Measurements from ENCODE around the gene TRIM50. TPM values are rescaled to one million over a fixed set of nuclear protein-coding genes. Genes with fewer than 3 reads are reported as not detected.

TRIM50 gene
- total and polyA plus RNA-seq, 2 of the 13 experiments (the other 11 are each of a cell fraction or from before 2014, with no cell fraction given), result 4.2 to 24.5 TPM

DNA sequence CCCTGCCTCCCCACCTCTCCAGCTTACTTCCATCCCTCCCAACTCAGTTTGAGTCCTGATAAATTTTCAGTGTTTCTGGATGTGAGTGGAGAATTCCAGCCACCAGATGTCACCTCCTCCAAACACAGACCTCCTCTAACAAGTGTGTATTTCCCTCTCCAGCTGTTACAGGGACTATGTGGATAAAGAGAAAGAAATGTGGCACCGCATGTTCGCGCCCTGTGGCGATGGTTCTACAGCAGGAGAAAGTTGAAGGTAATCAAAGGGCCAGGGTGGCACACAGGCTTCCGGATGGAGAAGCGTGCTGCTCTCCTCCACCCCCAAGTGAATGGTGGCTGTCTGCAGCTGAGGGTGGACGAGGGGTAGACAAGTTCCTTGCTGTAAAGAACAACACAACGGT is 14.8 kb upstream of the TRIM50 start (continued):
- TF ChIP-seq, protein P1, sequence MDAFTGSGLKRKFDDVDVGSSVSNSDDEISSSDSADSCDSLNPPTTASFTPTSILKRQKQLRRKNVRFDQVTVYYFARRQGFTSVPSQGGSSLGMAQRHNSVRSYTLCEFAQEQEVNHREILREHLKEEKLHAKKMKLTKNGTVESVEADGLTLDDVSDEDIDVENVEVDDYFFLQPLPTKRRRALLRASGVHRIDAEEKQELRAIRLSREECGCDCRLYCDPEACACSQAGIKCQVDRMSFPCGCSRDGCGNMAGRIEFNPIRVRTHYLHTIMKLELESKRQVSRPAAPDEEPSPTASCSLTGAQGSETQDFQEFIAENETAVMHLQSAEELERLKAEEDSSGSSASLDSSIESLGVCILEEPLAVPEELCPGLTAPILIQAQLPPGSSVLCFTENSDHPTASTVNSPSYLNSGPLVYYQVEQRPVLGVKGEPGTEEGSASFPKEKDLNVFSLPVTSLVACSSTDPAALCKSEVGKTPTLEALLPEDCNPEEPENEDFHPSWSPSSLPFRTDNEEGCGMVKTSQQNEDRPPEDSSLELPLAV (CRISPR knock-in tag; conservative IDR thresholded peaks at IDR 0.05; ENCODE audit: low read depth), result no peak
- TF ChIP-seq, protein P2, sequence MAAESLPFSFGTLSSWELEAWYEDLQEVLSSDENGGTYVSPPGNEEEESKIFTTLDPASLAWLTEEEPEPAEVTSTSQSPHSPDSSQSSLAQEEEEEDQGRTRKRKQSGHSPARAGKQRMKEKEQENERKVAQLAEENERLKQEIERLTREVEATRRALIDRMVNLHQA (CRISPR knock-in tag; IDR thresholded peaks at IDR 0.05), result no peak
- TF ChIP-seq, protein P3, sequence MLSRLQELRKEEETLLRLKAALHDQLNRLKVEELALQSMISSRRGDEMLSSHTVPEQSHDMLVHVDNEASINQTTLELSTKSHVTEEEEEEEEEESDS (CRISPR knock-in tag; IDR thresholded peaks at IDR 0.05; ENCODE audit: borderline replicate concordance), result no peak
- TF ChIP-seq NFE2L1 (CRISPR knock-in tag; IDR thresholded peaks at IDR 0.05; ENCODE audit: borderline replicate concordance), result no peak
- TF ChIP-seq SMC3 (IDR thresholded peaks at IDR 0.05; ENCODE audit: low read length), result peak; percentile 83
- no peak for TF ChIP-seq IKZF1 (IDR thresholded peaks at IDR 0.05)
- TF ChIP-seq ZNF766 (CRISPR knock-in tag; IDR thresholded peaks at IDR 0.05; ENCODE audit: borderline replicate concordance), result peak; percentile 42; the same call in 1 of the 2 replicates
- TF ChIP-seq ZNF660 (CRISPR knock-in tag; IDR thresholded peaks at IDR 0.05; ENCODE audit: borderline replicate concordance, low read depth), result no peak
- TF ChIP-seq KLF16 (CRISPR knock-in tag; IDR thresholded peaks at IDR 0.05), result peak in 1 of 2 experiments; percentile 43; a peak in 1 of 4 replicates
- no peak for TF ChIP-seq ZNF703 (CRISPR knock-in tag; IDR thresholded peaks at IDR 0.05; ENCODE audit: borderline replicate concordance)
- TF ChIP-seq, protein P4, sequence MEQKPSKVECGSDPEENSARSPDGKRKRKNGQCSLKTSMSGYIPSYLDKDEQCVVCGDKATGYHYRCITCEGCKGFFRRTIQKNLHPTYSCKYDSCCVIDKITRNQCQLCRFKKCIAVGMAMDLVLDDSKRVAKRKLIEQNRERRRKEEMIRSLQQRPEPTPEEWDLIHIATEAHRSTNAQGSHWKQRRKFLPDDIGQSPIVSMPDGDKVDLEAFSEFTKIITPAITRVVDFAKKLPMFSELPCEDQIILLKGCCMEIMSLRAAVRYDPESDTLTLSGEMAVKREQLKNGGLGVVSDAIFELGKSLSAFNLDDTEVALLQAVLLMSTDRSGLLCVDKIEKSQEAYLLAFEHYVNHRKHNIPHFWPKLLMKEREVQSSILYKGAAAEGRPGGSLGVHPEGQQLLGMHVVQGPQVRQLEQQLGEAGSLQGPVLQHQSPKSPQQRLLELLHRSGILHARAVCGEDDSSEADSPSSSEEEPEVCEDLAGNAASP (CRISPR knock-in tag; IDR thresholded peaks at IDR 0.05; ENCODE audit: borderline replicate concordance), result no peak
- TF ChIP-seq HNF4G (IDR thresholded peaks at IDR 0.05; ENCODE audit: borderline replicate concordance, low read depth, low read length), result no peak
- no peak for TF ChIP-seq HNF4G (CRISPR knock-in tag; IDR thresholded peaks at IDR 0.05; ENCODE audit: borderline replicate concordance, low read depth)
- TF ChIP-seq MED13 (CRISPR knock-in tag; IDR thresholded peaks at IDR 0.05), result no peak
- no peak for TF ChIP-seq SCMH1 (CRISPR knock-in tag; IDR thresholded peaks at IDR 0.05; ENCODE audit: borderline replicate concordance)
- TF ChIP-seq, protein P5, sequence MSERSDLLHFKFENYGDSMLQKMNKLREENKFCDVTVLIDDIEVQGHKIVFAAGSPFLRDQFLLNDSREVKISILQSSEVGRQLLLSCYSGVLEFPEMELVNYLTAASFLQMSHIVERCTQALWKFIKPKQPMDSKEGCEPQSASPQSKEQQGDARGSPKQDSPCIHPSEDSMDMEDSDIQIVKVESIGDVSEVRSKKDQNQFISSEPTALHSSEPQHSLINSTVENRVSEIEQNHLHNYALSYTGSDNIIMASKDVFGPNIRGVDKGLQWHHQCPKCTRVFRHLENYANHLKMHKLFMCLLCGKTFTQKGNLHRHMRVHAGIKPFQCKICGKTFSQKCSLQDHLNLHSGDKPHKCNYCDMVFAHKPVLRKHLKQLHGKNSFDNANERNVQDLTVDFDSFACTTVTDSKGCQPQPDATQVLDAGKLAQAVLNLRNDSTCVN (CRISPR knock-in tag; IDR thresholded peaks at IDR 0.05; ENCODE audit: borderline replicate concordance), result no peak
- no peak for TF ChIP-seq ZNF17 (CRISPR knock-in tag; IDR thresholded peaks at IDR 0.05)
- no peak for TF ChIP-seq PLRG1 (conservative IDR thresholded peaks at IDR 0.05)
- TF ChIP-seq ZBTB42 (CRISPR knock-in tag; IDR thresholded peaks at IDR 0.05), result no peak
- TF ChIP-seq NFYC (CRISPR knock-in tag; IDR thresholded peaks at IDR 0.05), result no peak
- TF ChIP-seq, protein P6, sequence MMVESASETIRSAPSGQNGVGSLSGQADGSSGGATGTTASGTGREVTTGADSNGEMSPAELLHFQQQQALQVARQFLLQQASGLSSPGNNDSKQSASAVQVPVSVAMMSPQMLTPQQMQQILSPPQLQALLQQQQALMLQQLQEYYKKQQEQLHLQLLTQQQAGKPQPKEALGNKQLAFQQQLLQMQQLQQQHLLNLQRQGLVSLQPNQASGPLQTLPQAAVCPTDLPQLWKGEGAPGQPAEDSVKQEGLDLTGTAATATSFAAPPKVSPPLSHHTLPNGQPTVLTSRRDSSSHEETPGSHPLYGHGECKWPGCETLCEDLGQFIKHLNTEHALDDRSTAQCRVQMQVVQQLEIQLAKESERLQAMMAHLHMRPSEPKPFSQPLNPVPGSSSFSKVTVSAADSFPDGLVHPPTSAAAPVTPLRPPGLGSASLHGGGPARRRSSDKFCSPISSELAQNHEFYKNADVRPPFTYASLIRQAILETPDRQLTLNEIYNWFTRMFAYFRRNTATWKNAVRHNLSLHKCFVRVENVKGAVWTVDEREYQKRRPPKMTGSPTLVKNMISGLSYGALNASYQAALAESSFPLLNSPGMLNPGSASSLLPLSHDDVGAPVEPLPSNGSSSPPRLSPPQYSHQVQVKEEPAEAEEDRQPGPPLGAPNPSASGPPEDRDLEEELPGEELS (CRISPR knock-in tag; IDR thresholded peaks at IDR 0.05), result peak; percentile 46
- TF ChIP-seq NAIF1 (CRISPR knock-in tag; IDR thresholded peaks at IDR 0.05; ENCODE audit: borderline replicate concordance), result 0 out of 2 replicates have a peak, but pooled peaks have one; percentile 31
- no peak for TF ChIP-seq ZNF160 (CRISPR knock-in tag; IDR thresholded peaks at IDR 0.05)
- TF ChIP-seq SMAD9 (CRISPR knock-in tag; IDR thresholded peaks at IDR 0.05), result no peak
- no peak for TF ChIP-seq ZFAT (CRISPR knock-in tag; conservative IDR thresholded peaks at IDR 0.05)
- 0 out of 2 replicates have a peak, but pooled peaks have one; percentile 22 for TF ChIP-seq ELF1 (CRISPR knock-in tag; IDR thresholded peaks at IDR 0.05)
